HTR-8/SVneo (cell line): ENCODE data around the gene CRYBB1.

Experiments
- DNase-seq: peaks from one replicate; pipeline ENCODE4 v3.0.0; 2011; ENCODE audit warnings: low spot score, mixed read lengths; ENCODE audit not compliant: insufficient read length
- FAIRE-seq: peaks from 2 replicates; lab custom pipeline; 2011; peaks lifted over from hg19 to GRCh38; lab: Jason Lieb, UNC

Gene CRYBB1

GRCh38 chr22:26610072-26610958 is 7.5 kb downstream of the CRYBB1 start:
- DNase-seq: peak; percentile 52
- no peak for FAIRE-seq

- DNase-seq: no peak
- FAIRE-seq: no peak
These were observed 8.5 kb downstream of the CRYBB1 start for GRCh38 chr22:26609287-26609686.

GRCh38 chr22:26608129-26608528 is 9.7 kb downstream of the CRYBB1 start:
- FAIRE-seq (no peak), DNase-seq (no peak)

- DNase-seq: no peak
- FAIRE-seq: no peak
These were observed 11.2 kb downstream of the CRYBB1 start for GRCh38 chr22:26606611-26607010.

GRCh38 chr22:26604368-26604767 is 13.5 kb downstream of the CRYBB1 start:
- FAIRE-seq (no peak), DNase-seq (no peak)

- no peak for DNase-seq
- FAIRE-seq: no peak
These were observed 15.7 kb downstream of the CRYBB1 start for GRCh38 chr22:26602127-26602526.

GRCh38 chr22:26601726-26602125 is 16.1 kb downstream of the CRYBB1 start:
- FAIRE-seq (no peak), DNase-seq (no peak)

- FAIRE-seq (no peak), DNase-seq (no peak)
These were observed 18.3 kb downstream of the CRYBB1 start for GRCh38 chr22:26599505-26599904.

- no peak for FAIRE-seq
- DNase-seq: no peak
These were observed 20.3 kb downstream of the CRYBB1 start for GRCh38 chr22:26597480-26597879.

GRCh38 chr22:26597026-26597425 is 20.8 kb downstream of the CRYBB1 start:
- FAIRE-seq (no peak), DNase-seq (no peak)

- DNase-seq (no peak), FAIRE-seq (no peak)
These were observed 24.1 kb downstream of the CRYBB1 start for GRCh38 chr22:26593763-26594162.

GRCh38 chr22:26592421-26592891 is 25.4 kb downstream of the CRYBB1 start:
- DNase-seq (no peak), FAIRE-seq (no peak)

- FAIRE-seq (peak; percentile 28), DNase-seq (peak; percentile 71)
These were observed 27.7 kb downstream of the CRYBB1 start, which contains the start of gene TPST2 for GRCh38 chr22:26589845-26590736. Gene TPST2 (minus strand): TSS chr22:26590132. CDS start chr22:26541630, 48,502 bp downstream.

- DNase-seq: peak; percentile 14
- no peak for FAIRE-seq
These were observed 28.4 kb downstream of the CRYBB1 start for GRCh38 chr22:26589367-26589844.

- no peak for FAIRE-seq
- DNase-seq: no peak
These were observed 29.0 kb downstream of the CRYBB1 start for GRCh38 chr22:26588729-26589366.

GRCh38 chr22:26587991-26588613 is 29.7 kb downstream of the CRYBB1 start:
- FAIRE-seq (no peak), DNase-seq (no peak)

- no peak for FAIRE-seq
- DNase-seq: no peak
These were observed 31.1 kb downstream of the CRYBB1 start for GRCh38 chr22:26586556-26587325.

GRCh38 chr22:26585104-26585790 is 32.6 kb downstream of the CRYBB1 start:
- DNase-seq (peak; percentile 60), FAIRE-seq (no peak)
